ENCODE results near the gene SNX5. TPM values are rescaled to one million over a fixed set of nuclear protein-coding genes. Genes with fewer than 3 reads are reported as not detected.

SNX5 gene
- polyA plus RNA-seq, 1 donor from 2014 or later = 59.8 TPM

GRCh38 chr20:17932396-17932795, 36.2 kb downstream of the SNX5 start:
- Histone ChIP-seq H2AFZ (ENCODE audit: low read depth, low read length) (no peak overlapping the region), H3K9ac (ENCODE audit: low read length) (no peak overlapping the region), H3K9me2 (ENCODE audit: insufficient read depth, low read length) (no peaks in the 10 kb centered on the region), H3K36me3 (ENCODE audit: insufficient read depth, low read length) (no peaks in the 10 kb centered on the region), H3K27me3 (ENCODE audit: insufficient read depth, low read depth, low read length) (no peaks in the 10 kb centered on the region), H3K4me3 (ENCODE audit: low read length) (no peak overlapping the region), H3K4me2 (ENCODE audit: low read length) (no peak overlapping the region), H3F3A (ENCODE audit: insufficient read depth, low read length, poor library complexity, severe bottlenecking) (no peaks in the 10 kb centered on the region), H3K27ac (ENCODE audit: low read length) (no peak overlapping the region), H3K79me2 (replicated peaks; ENCODE audit: insufficient read depth, low read length) (no peaks in the 10 kb centered on the region), H4K20me1 (ENCODE audit: insufficient read depth) (no peaks in the 10 kb centered on the region), H3K9me3 (ENCODE audit: low read length) (no peaks in the 10 kb centered on the region)
- TF ChIP-seq EZH2 (IDR thresholded peaks at IDR 0.05; ENCODE audit: borderline replicate concordance, insufficient read depth, low read length, poor library complexity, severe bottlenecking) (no peak), REST (IDR thresholded peaks at IDR 0.05; ENCODE audit: borderline replicate concordance) (no peak), MXI1 (conservative IDR thresholded peaks at IDR 0.05; ENCODE audit: poor library complexity, severe bottlenecking) (no peak), CTCF (IDR thresholded peaks at IDR 0.05; ENCODE audit: poor library complexity, severe bottlenecking) (no peak), TAF1 (IDR thresholded peaks at IDR 0.05; ENCODE audit: low read depth) (no peak), POLR2AphosphoS5 (IDR thresholded peaks at IDR 0.05) (no peak), RAD21 (conservative IDR thresholded peaks at IDR 0.05) (no peak)

GRCh38 chr20:17931513-17931912, 37.1 kb downstream of the SNX5 start:
- Histone ChIP-seq H3K9me2 (ENCODE audit: insufficient read depth, low read length) (no peaks in the 10 kb centered on the region), H3K79me2 (replicated peaks; ENCODE audit: insufficient read depth, low read length) (no peaks in the 10 kb centered on the region), H3K36me3 (ENCODE audit: insufficient read depth, low read length) (no peaks in the 10 kb centered on the region), H2AFZ (ENCODE audit: low read depth, low read length) (no peak overlapping the region), H3K9me3 (ENCODE audit: low read length) (no peaks in the 10 kb centered on the region), H3K27ac (ENCODE audit: low read length) (no peak overlapping the region), H3K9ac (ENCODE audit: low read length) (no peak overlapping the region), H3K4me2 (ENCODE audit: low read length) (no peak overlapping the region), H3F3A (ENCODE audit: insufficient read depth, low read length, poor library complexity, severe bottlenecking) (no peaks in the 10 kb centered on the region), H3K27me3 (ENCODE audit: insufficient read depth, low read depth, low read length) (no peaks in the 10 kb centered on the region), H4K20me1 (ENCODE audit: insufficient read depth) (no peaks in the 10 kb centered on the region), H3K4me3 (ENCODE audit: low read length) (no peak overlapping the region)
- TF ChIP-seq RAD21 (conservative IDR thresholded peaks at IDR 0.05) = no peak
- TF ChIP-seq POLR2AphosphoS5 (IDR thresholded peaks at IDR 0.05) = no peak
- TF ChIP-seq EZH2 (IDR thresholded peaks at IDR 0.05; ENCODE audit: borderline replicate concordance, insufficient read depth, low read length, poor library complexity, severe bottlenecking) = no peak
- no peak for TF ChIP-seq SMC3 (conservative IDR thresholded peaks at IDR 0.05; ENCODE audit: poor library complexity)
- TF ChIP-seq TAF1 (IDR thresholded peaks at IDR 0.05; ENCODE audit: low read depth) = no peak
- TF ChIP-seq MXI1 (conservative IDR thresholded peaks at IDR 0.05; ENCODE audit: poor library complexity, severe bottlenecking) = no peak
- no peak for TF ChIP-seq CTCF (IDR thresholded peaks at IDR 0.05; ENCODE audit: poor library complexity, severe bottlenecking)
- TF ChIP-seq REST (IDR thresholded peaks at IDR 0.05; ENCODE audit: borderline replicate concordance) = no peak
- no peak for TF ChIP-seq EP300 (conservative IDR thresholded peaks at IDR 0.05; ENCODE audit: poor library complexity, severe bottlenecking)

All from neural cell (in vitro differentiated cells).